ENCODE data around the gene CEP104.

GRCh38 chr1:3879787-3880428, 22.9 kb upstream of the CEP104 start:
- TF ChIP-seq POLR2AphosphoS5 (IDR thresholded peaks at IDR 0.05) (no peak), CTCF (IDR thresholded peaks at IDR 0.05) (no peak), POLR2A (IDR thresholded peaks at IDR 0.05) (no peak)
